Stimulated activated CD8-positive, alpha-beta memory T cell treated with anti-CD3 and anti-CD28 coated beads, Interleukin-4, amount 100 ng/mL, for 4 hours (primary cell): ENCODE results near the gene SYT5.
"Not testable (repeated sequence)": the region's sequence is repeated elsewhere in the genome, so short reads cannot be mapped to it uniquely, and the experiment has no call there.

Experiments
- DNase-seq, 2 donors: peaks; one replicate each; pipeline ENCODE4 v3.0.0-alpha.2; 2020; ENCODE audit warnings: low read depth in 2 of 2, low spot score in 1 of 2

Gene SYT5

GRCh38 chr19:55208880-55209692 is 29.0 kb upstream of the SYT5 start, which contains the start of gene PTPRH:
TSS of gene PTPRH (minus strand) at chr19:55209501. CDS start at chr19:55209433, 68 bp downstream.
- DNase-seq, result no peak

- DNase-seq, result no peak
These were observed 26.8 kb upstream of the SYT5 start for GRCh38 chr19:55206664-55207500.

- DNase-seq, result not testable (repeated sequence)
These were observed 22.1 kb upstream of the SYT5 start for GRCh38 chr19:55202199-55202598.

GRCh38 chr19:55199620-55200204 is 19.6 kb upstream of the SYT5 start:
- DNase-seq, result no peak

- DNase-seq, result no peak
These were observed 18.6 kb upstream of the SYT5 start for GRCh38 chr19:55198651-55199050.

GRCh38 chr19:55197528-55197927 is 17.4 kb upstream of the SYT5 start:
- DNase-seq, result no peak

GRCh38 chr19:55196803-55197202 is 16.7 kb upstream of the SYT5 start:
- DNase-seq, result no peak

GRCh38 chr19:55193481-55193880 is 13.4 kb upstream of the SYT5 start:
- DNase-seq, result no peak

GRCh38 chr19:55189403-55189835 is 9.3 kb upstream of the SYT5 start:
- DNase-seq, result no peak

GRCh38 chr19:55188625-55189024 is 8.5 kb upstream of the SYT5 start:
- no peak for DNase-seq

GRCh38 chr19:55186080-55186479 is 6.0 kb upstream of the SYT5 start:
- DNase-seq, result no peak

- DNase-seq, result no peak
These were observed 1.7 kb upstream of the SYT5 start for GRCh38 chr19:55181740-55182139.

- peak; percentile 78 to 83 for DNase-seq
These were observed 1.1 kb downstream of the SYT5 start for GRCh38 chr19:55178781-55179599.

- no peak for DNase-seq
These were observed 4.0 kb downstream of the SYT5 start for GRCh38 chr19:55176076-55176475.

- no peak for DNase-seq
These were observed 4.8 kb downstream of the SYT5 start for GRCh38 chr19:55175117-55175867.

GRCh38 chr19:55174425-55175116 is 5.5 kb downstream of the SYT5 start:
- DNase-seq, result no peak

- DNase-seq, result no peak
These were observed 6.2 kb downstream of the SYT5 start for GRCh38 chr19:55173714-55174409.

- no peak for DNase-seq
These were observed 6.8 kb downstream of the SYT5 start for GRCh38 chr19:55173186-55173713.

- DNase-seq, result no peak
These were observed 7.3 kb downstream of the SYT5 start for GRCh38 chr19:55172741-55173140.
